H1 (cell line): ENCODE data around the gene SLC28A2. TPM values are rescaled to one million over a fixed set of nuclear protein-coding genes. Genes with fewer than 3 reads are reported as not detected.
"Not testable (repeated sequence)": the region's sequence is repeated elsewhere in the genome, so short reads cannot be mapped to it uniquely, and the experiment has no call there.

Source experiments
- CTCF ChIA-PET: fragments of 300-600 bp; sonication (Branson Sonifier 250); formaldehyde crosslinking; loops from one replicate; lab custom pipeline; 2021; ENCODE audit not compliant: partially characterized antibody; lab: Charles Lee
- POLR2A ChIA-PET: fragments of 300-600 bp; sonication (Branson Sonifier 250); formaldehyde crosslinking; loops from one replicate; lab custom pipeline; 2021; ENCODE audit warnings: inconsistent platforms; ENCODE audit not compliant: partially characterized antibody; lab: Charles Lee
- DNase-seq, 2 experiments: peaks; one replicate each; pipeline versions ENCODE4 v3.0.0 to v3.0.0-alpha.2; 2010 to 2022; ENCODE audit warnings: low spot score in 2 of 2, low read depth in 1 of 2, mixed read lengths in 1 of 2
- FAIRE-seq: peaks from 2 replicates; lab custom pipeline; 2011; peaks lifted over from hg19 to GRCh38; lab: Jason Lieb, UNC
- H2AFZ ChIP-seq: 2 replicates; pipeline ENCODE4 v1.8.1; 2012; ENCODE audit warnings: low read length, inconsistent platforms
- H2AK5ac ChIP-seq: 2 replicates; pipeline ENCODE4 v1.6.1; 2013; ENCODE audit warnings: low read depth, low read length
- H2BK120ac ChIP-seq: replicated peaks from 2 replicates; pipeline ENCODE3; 2013; ENCODE audit warnings: low read depth, low read length, inconsistent platforms
- H2BK12ac ChIP-seq: 2 replicates; pipeline ENCODE4 v1.6.1; 2013; ENCODE audit warnings: low read depth, low read length
- H2BK15ac ChIP-seq: 2 replicates; pipeline ENCODE4 v1.6.1; 2013; ENCODE audit warnings: low read length
- H2BK20ac ChIP-seq: 2 replicates; pipeline ENCODE4 v1.6.1; 2013; ENCODE audit warnings: low read length
- H2BK5ac ChIP-seq: 2 replicates; pipeline ENCODE4 v1.6.1; 2013; ENCODE audit warnings: low read depth, low read length
- H3K14ac ChIP-seq: 2 replicates; pipeline ENCODE4 v1.6.1; 2013; ENCODE audit warnings: inconsistent platforms; ENCODE audit not compliant: insufficient read length
- H3K18ac ChIP-seq: 2 replicates; pipeline ENCODE4 v1.6.1; 2013; ENCODE audit warnings: low read length; ENCODE audit errors: extremely low read depth
- H3K23ac ChIP-seq: 2 replicates; pipeline ENCODE4 v1.6.1; 2013; ENCODE audit warnings: inconsistent platforms; ENCODE audit not compliant: insufficient read length
- H3K23me2 ChIP-seq: 2 replicates; pipeline ENCODE4 v1.6.1; 2013; ENCODE audit warnings: low read depth, low read length
- H3K27ac ChIP-seq: 2 replicates; pipeline ENCODE4 v1.6.1; 2011; ENCODE audit warnings: low read depth, low read length, inconsistent platforms
- H3K27me3 ChIP-seq, 4 experiments: replicated peaks in 1 of 4; 1 replicate in 1 of 4; 2 replicates in 3 of 4; pipeline versions ENCODE4 v1.6.1 to v1.8.1; 2011 to 2013; ENCODE audit warnings: low read length in 3 of 4, mild to moderate bottlenecking in 3 of 4, inconsistent platforms in 2 of 4, mixed read lengths in 2 of 4, moderate library complexity in 1 of 4; ENCODE audit not compliant: control insufficient read depth in 3 of 4, insufficient read depth in 3 of 4; ENCODE audit errors: extremely low read depth in 1 of 4
- H3K36me3 ChIP-seq, 4 experiments: 2 replicates each; pipeline versions ENCODE4 v1.6.1 to v1.8.1; 2011 to 2013; ENCODE audit warnings: mild to moderate bottlenecking in 4 of 4, low read length in 3 of 4, moderate library complexity in 2 of 4, control low read depth in 1 of 4, inconsistent platforms in 1 of 4; ENCODE audit not compliant: insufficient read depth in 4 of 4, control insufficient read depth in 2 of 4
- H3K4ac ChIP-seq: replicated peaks from 2 replicates; pipeline ENCODE3; 2013; ENCODE audit warnings: low read length, low read depth, mixed read lengths, inconsistent platforms; ENCODE audit not compliant: insufficient read length
- H3K4me1 ChIP-seq, 4 experiments: replicated peaks in 1 of 4; 1 replicate in 1 of 4; 2 replicates in 3 of 4; pipeline versions ENCODE4 v1.6.1 to v1.8.1; 2011 to 2013; ENCODE audit warnings: low read length in 3 of 4, inconsistent platforms in 2 of 4, mixed read lengths in 1 of 4; ENCODE audit not compliant: insufficient read depth in 4 of 4, control insufficient read depth in 3 of 4
- H3K4me2 ChIP-seq, 2 experiments: 2 replicates each; pipeline versions ENCODE4 v1.6.1 to v1.8.1; 2011 to 2013; ENCODE audit warnings: low read depth in 2 of 2, low read length in 2 of 2, control low read depth in 1 of 2, inconsistent platforms in 1 of 2, mild to moderate bottlenecking in 1 of 2; ENCODE audit not compliant: insufficient read depth in 1 of 2
- H3K4me3 ChIP-seq, 4 experiments: fragments of 200-600, 300-600 bp in 1 of 4; sonication (generic), shearing (Covaris generic), sonication (Bioruptor Twin) in 1 of 4; 2 replicates each; pipeline versions ENCODE4 v1.5.1 to v1.8.1; 2011 to 2016; ENCODE audit warnings: low read length in 4 of 4, low read depth in 3 of 4, control low read depth in 2 of 4, inconsistent platforms in 2 of 4, mild to moderate bottlenecking in 2 of 4, mixed read lengths in 1 of 4, moderate library complexity in 1 of 4; ENCODE audit not compliant: insufficient read depth in 2 of 4; ENCODE audit errors: extremely low read depth in 1 of 4
- H3K56ac ChIP-seq: replicated peaks from 2 replicates; pipeline ENCODE3; 2013; ENCODE audit warnings: low read depth, mild to moderate bottlenecking, mixed read lengths, low read length, inconsistent platforms; ENCODE audit not compliant: insufficient read length
- H3K79me1 ChIP-seq: 2 replicates; pipeline ENCODE4 v1.6.1; 2013; ENCODE audit warnings: low read depth, low read length, control low read depth
- H3K79me2 ChIP-seq, 2 experiments: 2 replicates each; pipeline versions ENCODE4 v1.6.1 to v1.8.1; 2012 to 2013; ENCODE audit warnings: low read length in 2 of 2, mild to moderate bottlenecking in 2 of 2, inconsistent platforms in 1 of 2; ENCODE audit not compliant: insufficient read depth in 2 of 2, control insufficient read depth in 1 of 2
- H3K9ac ChIP-seq, 4 experiments: replicated peaks in 1 of 4; 1 replicate in 1 of 4; 2 replicates in 3 of 4; pipeline versions ENCODE4 v1.6.1 to v1.8.1; 2011 to 2013; ENCODE audit warnings: low read depth in 3 of 4, low read length in 3 of 4, control low read depth in 2 of 4, mild to moderate bottlenecking in 2 of 4, moderate library complexity in 2 of 4, inconsistent platforms in 1 of 4; ENCODE audit errors: extremely low read depth in 1 of 4
- H3K9me3 ChIP-seq, 2 experiments: 2 replicates each; pipeline versions ENCODE4 v1.6.1 to v1.8.1; 2012 to 2013; ENCODE audit warnings: mild to moderate bottlenecking in 2 of 2, moderate library complexity in 2 of 2, control low read depth in 1 of 2, inconsistent platforms in 1 of 2, low read depth in 1 of 2, low read length in 1 of 2, mixed read lengths in 1 of 2; ENCODE audit not compliant: insufficient read depth in 2 of 2
- H4K20me1 ChIP-seq, 2 experiments: replicated peaks in 1 of 2; 2 replicates each; pipeline versions ENCODE3 to v1.8.1; 2011 to 2013; ENCODE audit warnings: inconsistent platforms in 2 of 2, low read length in 2 of 2, mild to moderate bottlenecking in 1 of 2; ENCODE audit not compliant: insufficient read depth in 2 of 2, control insufficient read depth in 1 of 2
- H4K5ac ChIP-seq: 2 replicates; pipeline ENCODE4 v1.6.1; 2013; ENCODE audit warnings: low read length, low read depth, mixed read lengths, inconsistent platforms; ENCODE audit not compliant: insufficient read length
- H4K8ac ChIP-seq: 2 replicates; pipeline ENCODE4 v1.8.0; 2013; ENCODE audit warnings: mild to moderate bottlenecking, moderate library complexity, low read length, inconsistent platforms; ENCODE audit not compliant: insufficient read depth; ENCODE audit errors: extremely low read depth
- H4K91ac ChIP-seq: replicated peaks from 2 replicates; pipeline ENCODE3; 2013; ENCODE audit warnings: low read length, mixed read lengths, inconsistent platforms; ENCODE audit not compliant: insufficient read length
- WGBS, 2 experiments: shearing (Covaris generic) in 1 of 2; methylation state at CpG; one replicate each; pipeline versions ENCODE4 v1.1.6 to v1.1.7; 2013 to 2015; ENCODE audit warnings: low lambda C conversion rate in 2 of 2, mixed read lengths in 2 of 2, inconsistent platforms in 1 of 2, low coverage in 1 of 2, missing lambda C conversion rate in 1 of 2; ENCODE audit not compliant: insufficient replicate concordance in 2 of 2, insufficient coverage in 1 of 2, insufficient read length in 1 of 2; ENCODE audit errors: extremely low coverage in 1 of 2, missing lambda C conversion rate in 1 of 2; 5-methylcytosine and 5-hydroxymethylcytosine counted together
- polyA plus RNA-seq, 7 experiments: library from polyadenylated mRNA; depleted of rRNA in 3 of 7; stranded (reverse) in 5 of 7; unstranded in 2 of 7; fragments of >200 nt in 5 of 7; fragments of 200-250 nt in 2 of 7; gene quantifications; 1 replicate in 5 of 7; 2 replicates in 1 of 7; 4 replicates in 1 of 7; pipeline versions ENCODE4 v1.2.1 to v1.2.3, GENCODE V29; 2011 to 2013; ENCODE audit warnings: missing spikeins in 2 of 7, mixed read lengths in 2 of 7
- total RNA-seq: library from RNA; stranded (reverse); fragmentation: NEBNext Ultra II Directional; extraction: Animal tissue kit (Norgen Biotek cat#: 25700); gene quantifications from 2 replicates; pipeline ENCODE4 v1.2.1, GENCODE V29; 2021

SLC28A2 gene
- total and polyA plus RNA-seq, 2 of the 8 experiments (the other 6 are each of a cell fraction or from before 2014, with no cell fraction given): 0.11 TPM; not detected in 1

DNA sequence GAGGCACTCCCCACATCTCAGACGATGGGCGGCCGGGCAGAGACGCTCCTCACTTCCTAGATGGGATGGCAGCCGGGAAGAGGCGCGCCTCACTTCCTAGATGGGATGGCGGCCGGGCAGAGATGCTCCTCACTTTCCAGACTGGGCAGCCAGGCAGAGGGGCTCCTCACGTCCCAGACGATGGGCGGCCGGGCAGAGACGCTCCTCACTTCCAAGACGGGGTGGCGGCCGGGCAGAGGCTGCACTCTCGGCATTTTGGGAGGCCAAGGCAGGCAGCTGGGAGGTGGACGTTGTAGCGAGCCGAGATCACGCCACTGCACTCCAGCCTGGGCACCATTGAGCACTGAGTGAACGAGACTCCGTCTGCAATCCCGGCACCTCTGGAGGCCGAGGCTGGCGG, 41.3 kb downstream of the SLC28A2 start:
- H2BK15ac ChIP-seq, H3K79me2 ChIP-seq, DNase-seq, H4K20me1 ChIP-seq, POLR2A ChIA-PET, H3K56ac ChIP-seq, FAIRE-seq, H3K4me3 ChIP-seq, H3K23ac ChIP-seq, H3K4me1 ChIP-seq, H4K5ac ChIP-seq, H3K4me2 ChIP-seq, H2AFZ ChIP-seq, H2BK5ac ChIP-seq, H3K14ac ChIP-seq, H4K8ac ChIP-seq, H2BK20ac ChIP-seq, H3K23me2 ChIP-seq, H4K91ac ChIP-seq, H2BK120ac ChIP-seq, H2AK5ac ChIP-seq, H3K4ac ChIP-seq, H3K36me3 ChIP-seq, H3K79me1 ChIP-seq, H2BK12ac ChIP-seq, H3K27me3 ChIP-seq, H3K9ac ChIP-seq, H3K18ac ChIP-seq, H3K27ac ChIP-seq: not testable (repeated sequence)
- CTCF ChIA-PET: interaction anchor here (1.1 kb wide), 1 partner anchor 87 kb away, joined by 3 read pairs; no protein-coding TSS in a partner anchor
- WGBS, 2 experiments: 91% methylated on average over 11 of the region's 27 CpGs; no CpG with 5 or more reads in 1 of the 2 experiments
- peaks cover 10 to 25% of the 10 kb centered on the region in 2 experiments; a peak in 3 of 4 replicates for H3K9me3 ChIP-seq

DNA sequence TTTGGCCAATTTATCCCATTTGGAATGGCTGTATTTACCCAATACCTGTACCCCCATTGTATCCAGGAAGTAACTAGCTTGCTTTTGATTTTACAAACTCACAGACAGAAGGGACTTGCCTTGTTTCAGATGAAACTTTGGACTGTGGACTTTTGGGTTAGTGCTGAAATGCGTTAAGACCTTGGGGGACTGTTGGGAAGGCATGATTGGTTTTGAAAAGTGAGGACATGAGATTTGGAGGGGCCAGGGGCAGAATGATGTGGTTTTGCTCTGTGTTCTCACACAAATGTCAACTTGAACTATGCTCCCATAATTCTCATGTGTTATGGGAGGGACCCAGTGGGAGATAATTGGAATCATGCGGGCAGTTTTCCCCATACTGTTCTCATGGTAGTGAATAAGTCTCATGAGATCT, 46.9 kb downstream of the SLC28A2 start:
- not testable (repeated sequence) for H3K4me3 ChIP-seq, H2BK5ac ChIP-seq, H3K4ac ChIP-seq, H3K36me3 ChIP-seq, H2BK15ac ChIP-seq, H4K5ac ChIP-seq, H3K79me1 ChIP-seq, H3K9ac ChIP-seq, H3K14ac ChIP-seq, H2BK12ac ChIP-seq, H2AFZ ChIP-seq, H2BK120ac ChIP-seq, H3K27me3 ChIP-seq, H3K56ac ChIP-seq, H4K20me1 ChIP-seq, H2BK20ac ChIP-seq, DNase-seq, H3K27ac ChIP-seq, H3K18ac ChIP-seq, H3K23ac ChIP-seq, H3K4me1 ChIP-seq, H3K23me2 ChIP-seq, FAIRE-seq, H3K4me2 ChIP-seq, H4K8ac ChIP-seq, H4K91ac ChIP-seq, H2AK5ac ChIP-seq, H3K79me2 ChIP-seq
- ChIA-PET CTCF (interaction anchor here (1.0 to 1.2 kb wide), 2 partner anchors 10 to 16 kb away, joined by 3 read pairs; no protein-coding TSS in a partner anchor), POLR2A (interaction anchor here (0.6 to 1.1 kb wide), 2 partner anchors 42 to 135 kb away, joined by 3 to 5 read pairs; no protein-coding TSS in a partner anchor)
- WGBS, 2 experiments: 87% methylated on average over 2 of the region's 2 CpGs; no CpG with 5 or more reads in 1 of the 2 experiments
- H3K9me3 ChIP-seq: peaks cover 6 to 24% of the 10 kb centered on the region in 2 experiments
